GM21619 (cell line): ENCODE results near the gene CTAG1A.
"Not testable (repeated sequence)": the region's sequence is repeated elsewhere in the genome, so short reads cannot be mapped to it uniquely, and the experiment has no call there.

Experiments
- ATAC-seq: cut with Tn5 transposase; IDR thresholded peaks from one replicate; pipeline ENCODE4 v1.9.1; 2021; ENCODE audit not compliant: unreplicated experiment

The CTAG1A gene

DNA sequence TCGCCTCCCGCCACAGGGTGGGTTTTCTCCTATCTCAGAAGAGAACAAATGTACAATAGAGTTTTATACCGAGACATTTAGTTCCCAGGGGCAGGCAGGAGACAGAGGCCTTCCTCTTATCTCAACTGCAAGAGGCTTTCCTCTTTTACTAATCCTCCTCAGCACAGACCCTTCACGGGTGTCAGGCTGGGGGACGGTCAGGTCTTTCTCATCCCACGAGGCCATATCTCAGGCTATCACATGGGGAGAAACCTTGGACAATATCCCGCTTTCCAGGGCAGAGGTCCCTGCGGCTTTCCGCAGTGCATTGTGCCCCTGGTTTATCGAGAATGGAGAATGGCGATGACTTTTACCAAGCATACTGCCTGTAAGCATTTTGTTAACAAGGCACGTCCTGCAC, 23.9 kb downstream of the CTAG1A start:
- ATAC-seq, result not testable (repeated sequence)

GRCh38 chrX:154611146-154611545, 26.2 kb downstream of the CTAG1A start:
- not testable (repeated sequence) for ATAC-seq

- ATAC-seq, result not testable (repeated sequence)
Measured at GRCh38 chrX:154613586-154613985, 28.7 kb downstream of the CTAG1A start.

DNA sequence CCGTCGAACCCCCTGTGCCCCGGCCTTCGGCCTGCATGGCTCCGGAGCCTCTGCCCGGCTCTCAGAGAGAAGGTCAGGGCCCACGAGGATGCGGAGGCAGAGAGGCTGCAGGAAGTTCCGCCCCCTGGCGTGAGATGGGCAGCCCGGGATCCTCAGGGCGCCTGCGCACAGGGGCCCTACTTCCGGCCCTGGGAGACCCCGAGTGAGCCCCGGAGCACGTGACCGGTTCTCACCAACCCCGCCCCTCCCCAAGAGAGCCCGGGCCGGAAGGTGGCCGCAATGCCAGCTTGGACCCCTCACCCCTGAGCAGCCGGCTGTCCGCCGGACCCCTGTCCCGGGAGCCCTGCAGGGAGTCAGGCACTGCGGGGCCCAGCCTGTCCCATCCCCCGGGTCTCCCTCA, 34.2 kb downstream of the CTAG1A start, which contains the start of gene CTAG1B:
CTAG1B (minus strand) TSS at position 101 of the 400 bp plus-strand sequence; CDS start at position 37, 64 bp downstream.
- ATAC-seq, result not testable (repeated sequence)

DNA sequence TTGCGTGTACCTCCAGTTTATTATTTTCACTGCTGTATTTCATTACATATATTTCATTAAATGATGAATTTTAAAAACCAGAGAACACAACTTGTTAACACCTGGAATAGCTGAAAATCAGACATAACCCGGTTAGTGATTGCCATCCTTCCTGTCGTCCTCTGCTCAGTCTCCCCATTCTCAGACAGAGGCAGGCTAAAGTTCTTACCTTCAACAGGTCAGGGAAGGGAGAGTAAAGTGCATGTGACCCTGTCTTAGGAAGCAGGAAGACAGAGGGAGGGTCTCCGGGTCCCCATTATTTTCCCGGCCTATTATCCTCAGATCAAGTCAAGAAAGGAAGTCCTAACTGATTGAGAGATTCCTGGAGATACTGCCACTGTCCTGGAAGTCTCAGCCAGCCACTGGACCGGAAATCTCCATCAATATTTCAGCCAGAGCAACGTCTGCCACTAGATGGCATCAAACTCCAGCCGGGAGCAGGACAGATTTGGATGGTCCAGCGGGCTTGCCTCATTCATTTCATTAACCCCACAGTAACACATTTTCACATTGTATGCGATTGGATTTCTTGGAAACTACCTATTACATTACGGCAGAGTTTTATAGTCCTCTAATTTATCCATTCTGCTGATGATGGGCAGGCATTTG, 36.0 kb downstream of the CTAG1A start:
- not testable (repeated sequence) for ATAC-seq

DNA sequence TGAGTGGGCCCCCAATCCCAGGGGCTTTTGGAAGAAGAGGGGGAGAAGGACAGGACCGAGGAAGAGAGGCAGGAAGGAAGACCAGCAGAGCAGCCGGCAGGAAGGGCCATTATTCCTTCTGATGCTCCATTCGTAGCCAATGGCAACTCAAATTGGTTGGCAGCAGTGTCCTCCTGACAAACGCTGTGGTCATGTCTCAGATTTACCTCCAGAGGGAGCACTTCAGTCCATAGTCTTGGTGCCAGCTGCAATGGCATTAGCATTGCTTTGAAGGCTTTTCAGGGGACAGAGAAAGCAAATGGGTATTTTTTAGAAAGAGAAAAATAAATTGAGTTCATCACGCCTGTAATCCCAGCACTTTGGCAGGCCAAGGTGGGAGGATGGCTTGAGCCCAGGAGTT, 44.0 kb downstream of the CTAG1A start:
- ATAC-seq, result not testable (repeated sequence)

GRCh38 chrX:154630949-154631348, 46.0 kb downstream of the CTAG1A start:
- not testable (repeated sequence) for ATAC-seq

DNA sequence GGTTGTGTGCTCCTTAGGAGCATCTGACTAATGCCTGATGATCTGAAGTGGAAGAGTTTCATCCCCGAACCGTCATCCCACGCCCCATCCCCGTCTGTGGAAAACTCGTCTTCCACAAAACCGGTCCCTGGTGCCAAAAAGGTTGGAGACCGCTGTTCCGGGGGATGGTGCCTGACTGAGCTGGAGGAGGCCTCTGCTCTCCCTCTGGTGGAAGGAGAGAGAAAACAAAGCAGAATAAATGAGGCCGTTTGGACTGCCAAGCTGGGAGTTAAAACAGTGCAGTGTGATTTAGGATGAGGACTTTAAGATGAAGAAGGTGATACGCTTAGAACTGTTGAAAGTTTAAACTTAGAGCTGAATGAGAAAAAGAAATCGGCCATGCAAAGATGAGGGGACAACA, 48.7 kb downstream of the CTAG1A start:
- ATAC-seq, result not testable (repeated sequence)
